A549 (cell line): Measurements from ENCODE around the gene NDUFB8.

Source experiments
- BHLHE40 ChIP-seq: IDR thresholded peaks from 2 replicates; pipeline ENCODE4 v1.6.1; 2012; ENCODE audit warnings: low read depth, low read length, inconsistent platforms
- CBX2 ChIP-seq: fragments of 200-600 bp; sonication (generic); IDR thresholded peaks from 2 replicates; pipeline ENCODE4 v1.6.1; 2016; ENCODE audit warnings: low read depth, mild to moderate bottlenecking, borderline replicate concordance
- CEBPB ChIP-seq, 2 experiments: fragments of >200 bp in 1 of 2; sonication (Bioruptor Twin) in 1 of 2; formaldehyde crosslinking in 1 of 2; IDR thresholded peaks; 2 replicates each; pipeline ENCODE4 v1.6.1; 2012 to 2016
- POLR2A ChIP-seq: IDR thresholded peaks from 2 replicates; pipeline ENCODE4 v1.6.1; 2012; ENCODE audit warnings: mild to moderate bottlenecking, low read length
- RCOR1 ChIP-seq: fragments of 150-350 bp; IDR thresholded peaks from 2 replicates; pipeline ENCODE4 v1.6.1; 2014; ENCODE audit warnings: antibody characterized with exemption, low read length, low read depth
- SREBF2 ChIP-seq: fragments of 450-650 bp; IDR thresholded peaks from 2 replicates; pipeline ENCODE4 v1.6.1; 2014; ENCODE audit warnings: mild to moderate bottlenecking, moderate library complexity
- TF ChIP-seq, protein P1 (sequence below): fragments of >200 bp; sonication (Bioruptor Twin); formaldehyde crosslinking; IDR thresholded peaks from 3 replicates; pipeline ENCODE4 v1.5.1; 2016

DNA sequence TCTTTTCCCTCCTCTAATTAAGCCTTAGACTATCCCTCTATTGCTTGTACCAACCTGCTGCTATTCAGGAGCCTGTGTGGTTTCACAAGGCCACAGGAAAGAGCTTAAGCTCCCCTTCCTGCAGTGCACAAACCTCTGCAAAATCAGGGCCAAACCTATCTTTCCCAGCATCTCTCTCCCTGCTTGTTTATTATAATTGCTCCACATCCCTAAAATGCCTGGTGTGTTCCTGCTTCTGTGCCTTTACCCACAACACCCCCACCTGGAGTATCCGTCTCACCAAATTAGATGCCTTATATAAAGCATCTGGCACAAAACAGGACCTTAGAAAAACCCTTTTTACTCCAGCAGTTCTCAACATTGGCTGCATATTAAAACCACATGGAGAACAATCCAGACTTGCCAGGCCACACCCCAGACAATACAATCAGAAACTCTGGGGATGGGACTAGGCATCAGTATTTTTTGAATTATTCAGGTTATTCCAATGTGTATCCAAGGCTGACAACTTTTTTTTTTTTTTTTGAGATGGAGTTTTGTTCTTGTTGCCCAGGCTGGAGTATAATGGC lies 26.7 kb downstream of the NDUFB8 start:
- TF ChIP-seq, protein P1, sequence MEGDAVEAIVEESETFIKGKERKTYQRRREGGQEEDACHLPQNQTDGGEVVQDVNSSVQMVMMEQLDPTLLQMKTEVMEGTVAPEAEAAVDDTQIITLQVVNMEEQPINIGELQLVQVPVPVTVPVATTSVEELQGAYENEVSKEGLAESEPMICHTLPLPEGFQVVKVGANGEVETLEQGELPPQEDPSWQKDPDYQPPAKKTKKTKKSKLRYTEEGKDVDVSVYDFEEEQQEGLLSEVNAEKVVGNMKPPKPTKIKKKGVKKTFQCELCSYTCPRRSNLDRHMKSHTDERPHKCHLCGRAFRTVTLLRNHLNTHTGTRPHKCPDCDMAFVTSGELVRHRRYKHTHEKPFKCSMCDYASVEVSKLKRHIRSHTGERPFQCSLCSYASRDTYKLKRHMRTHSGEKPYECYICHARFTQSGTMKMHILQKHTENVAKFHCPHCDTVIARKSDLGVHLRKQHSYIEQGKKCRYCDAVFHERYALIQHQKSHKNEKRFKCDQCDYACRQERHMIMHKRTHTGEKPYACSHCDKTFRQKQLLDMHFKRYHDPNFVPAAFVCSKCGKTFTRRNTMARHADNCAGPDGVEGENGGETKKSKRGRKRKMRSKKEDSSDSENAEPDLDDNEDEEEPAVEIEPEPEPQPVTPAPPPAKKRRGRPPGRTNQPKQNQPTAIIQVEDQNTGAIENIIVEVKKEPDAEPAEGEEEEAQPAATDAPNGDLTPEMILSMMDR = no peak
- TF ChIP-seq POLR2A (no peak), CEBPB (IDR thresholded peaks at IDR 0.05) (no peak), RCOR1 (no peak), BHLHE40 (no peak), SREBF2 (no peak), CBX2 (no peak)
